Measurements from ENCODE around the gene CLSTN2. TPM values are rescaled to one million over a fixed set of nuclear protein-coding genes. Genes with fewer than 3 reads are reported as not detected.

The CLSTN2 gene
- total RNA-seq, 1 experiment from 2014 or later: not detected

DNA sequence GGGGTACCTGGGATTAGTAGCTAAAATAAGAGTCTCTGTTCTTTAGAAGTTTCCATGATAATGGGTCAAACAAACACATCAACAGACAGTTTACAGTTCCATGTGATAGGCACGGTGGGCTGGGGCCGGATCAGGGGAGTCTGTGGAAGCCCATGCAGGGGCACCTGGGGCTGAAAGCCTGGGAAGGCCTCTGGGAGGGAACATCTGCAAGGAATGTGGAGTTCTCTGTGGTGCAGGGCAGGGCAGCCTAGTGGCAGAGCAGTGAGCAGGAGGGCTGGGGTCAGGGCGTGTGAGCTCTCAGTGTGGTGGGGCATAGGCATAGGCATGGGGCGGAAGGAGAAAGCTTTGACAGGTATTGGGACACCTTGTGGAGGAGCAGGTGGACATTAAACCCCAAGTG is 535.2 kb downstream of the CLSTN2 start:
- CTCF ChIA-PET: no interaction called here
- H3K27me3 ChIP-seq (ENCODE audit: low read length): no peaks in the 10 kb centered on the region
- H3F3A ChIP-seq (ENCODE audit: low read length, unreplicated experiment): no peaks in the 10 kb centered on the region
- BruUV-seq (replicated peaks): no TSS peak
- ATAC-seq: no peak
- H4K20me1 ChIP-seq (ENCODE audit: low read length): no peaks in the 10 kb centered on the region
- intact Hi-C loops (cut with micrococcal nuclease): no loop called here
- TF ChIP-seq EZH2 (IDR thresholded peaks at IDR 0.05; ENCODE audit: low read length, unreplicated experiment) (no peak), EZH2phosphoT487 (IDR thresholded peaks at IDR 0.05; ENCODE audit: borderline replicate concordance, low read length) (no peak)
- TF ChIP-seq, protein P1, sequence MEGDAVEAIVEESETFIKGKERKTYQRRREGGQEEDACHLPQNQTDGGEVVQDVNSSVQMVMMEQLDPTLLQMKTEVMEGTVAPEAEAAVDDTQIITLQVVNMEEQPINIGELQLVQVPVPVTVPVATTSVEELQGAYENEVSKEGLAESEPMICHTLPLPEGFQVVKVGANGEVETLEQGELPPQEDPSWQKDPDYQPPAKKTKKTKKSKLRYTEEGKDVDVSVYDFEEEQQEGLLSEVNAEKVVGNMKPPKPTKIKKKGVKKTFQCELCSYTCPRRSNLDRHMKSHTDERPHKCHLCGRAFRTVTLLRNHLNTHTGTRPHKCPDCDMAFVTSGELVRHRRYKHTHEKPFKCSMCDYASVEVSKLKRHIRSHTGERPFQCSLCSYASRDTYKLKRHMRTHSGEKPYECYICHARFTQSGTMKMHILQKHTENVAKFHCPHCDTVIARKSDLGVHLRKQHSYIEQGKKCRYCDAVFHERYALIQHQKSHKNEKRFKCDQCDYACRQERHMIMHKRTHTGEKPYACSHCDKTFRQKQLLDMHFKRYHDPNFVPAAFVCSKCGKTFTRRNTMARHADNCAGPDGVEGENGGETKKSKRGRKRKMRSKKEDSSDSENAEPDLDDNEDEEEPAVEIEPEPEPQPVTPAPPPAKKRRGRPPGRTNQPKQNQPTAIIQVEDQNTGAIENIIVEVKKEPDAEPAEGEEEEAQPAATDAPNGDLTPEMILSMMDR (conservative IDR thresholded peaks at IDR 0.05; ENCODE audit: low read depth, low read length): no peak
- POLR2A ChIA-PET (ENCODE audit: unreplicated experiment): no interaction called here
- H2AFZ ChIP-seq (ENCODE audit: low read length): no peak overlapping the region
- H3K4me3 ChIP-seq (ENCODE audit: low read length): no peak overlapping the region
- H3K9me2 ChIP-seq (replicated peaks; ENCODE audit: low read length): no peaks in the 10 kb centered on the region
- no peaks in the 10 kb centered on the region for H3K36me3 ChIP-seq (ENCODE audit: low read depth, low read length)
- no peaks in the 10 kb centered on the region for H3K79me2 ChIP-seq (ENCODE audit: low read length)
- DNase-seq: no peak
- 0 out of 2 replicates have a peak, but pooled peaks cover 8% of the 10 kb centered on the region for H3K4me1 ChIP-seq (ENCODE audit: insufficient read depth, low read length)
- no peak overlapping the region for H3K27ac ChIP-seq (ENCODE audit: low read length)
- no peak overlapping the region for H3K9ac ChIP-seq (ENCODE audit: low read length)
- no peaks in the 10 kb centered on the region for H3K9me3 ChIP-seq (ENCODE audit: low read length)
- no peak overlapping the region for H3K4me2 ChIP-seq (ENCODE audit: low read length)

DNA sequence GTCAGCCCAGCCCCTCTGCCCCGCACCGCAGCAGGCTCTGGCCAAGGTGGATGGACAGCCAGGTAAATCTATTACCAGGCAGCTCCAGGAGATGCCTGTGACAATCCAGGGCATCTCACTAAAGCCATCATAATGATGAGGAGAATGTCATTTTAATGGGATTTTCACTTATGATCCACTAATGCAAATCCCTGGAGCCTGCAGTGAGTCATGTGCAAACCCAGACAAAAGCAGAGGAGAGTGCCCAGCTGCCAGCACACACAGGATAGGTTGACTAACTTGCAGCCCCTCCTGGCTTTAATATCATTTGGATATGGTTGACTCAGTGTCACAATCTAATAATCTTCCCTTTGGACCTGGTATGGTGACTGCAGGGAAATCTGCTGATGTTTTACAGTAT is 536.0 kb downstream of the CLSTN2 start:
- TF ChIP-seq EZH2 (IDR thresholded peaks at IDR 0.05; ENCODE audit: low read length, unreplicated experiment): no peak
- TF ChIP-seq, protein P1 (conservative IDR thresholded peaks at IDR 0.05; ENCODE audit: low read depth, low read length): no peak
- TF ChIP-seq EZH2phosphoT487 (IDR thresholded peaks at IDR 0.05; ENCODE audit: borderline replicate concordance, low read length): no peak
- Histone ChIP-seq H4K20me1 (ENCODE audit: low read length) (no peaks in the 10 kb centered on the region), H3K4me1 (ENCODE audit: insufficient read depth, low read length) (0 out of 2 replicates have a peak, but pooled peaks cover 8% of the 10 kb centered on the region), H3K27me3 (ENCODE audit: low read length) (no peaks in the 10 kb centered on the region), H3K9me3 (ENCODE audit: low read length) (no peaks in the 10 kb centered on the region), H3K9ac (ENCODE audit: low read length) (no peak overlapping the region), H3K36me3 (ENCODE audit: low read depth, low read length) (no peaks in the 10 kb centered on the region), H3K4me2 (ENCODE audit: low read length) (no peak overlapping the region), H2AFZ (ENCODE audit: low read length) (no peak overlapping the region), H3K9me2 (replicated peaks; ENCODE audit: low read length) (no peaks in the 10 kb centered on the region), H3K4me3 (ENCODE audit: low read length) (no peak overlapping the region), H3F3A (ENCODE audit: low read length, unreplicated experiment) (no peaks in the 10 kb centered on the region), H3K79me2 (ENCODE audit: low read length) (no peaks in the 10 kb centered on the region), H3K27ac (ENCODE audit: low read length) (no peak overlapping the region)
- ChIA-PET CTCF (no interaction called here), POLR2A (ENCODE audit: unreplicated experiment) (no interaction called here)
- BruUV-seq (replicated peaks): no TSS peak
- ATAC-seq (no peak), DNase-seq (peak; percentile 10)
- intact Hi-C loops (cut with micrococcal nuclease): no loop called here

DNA sequence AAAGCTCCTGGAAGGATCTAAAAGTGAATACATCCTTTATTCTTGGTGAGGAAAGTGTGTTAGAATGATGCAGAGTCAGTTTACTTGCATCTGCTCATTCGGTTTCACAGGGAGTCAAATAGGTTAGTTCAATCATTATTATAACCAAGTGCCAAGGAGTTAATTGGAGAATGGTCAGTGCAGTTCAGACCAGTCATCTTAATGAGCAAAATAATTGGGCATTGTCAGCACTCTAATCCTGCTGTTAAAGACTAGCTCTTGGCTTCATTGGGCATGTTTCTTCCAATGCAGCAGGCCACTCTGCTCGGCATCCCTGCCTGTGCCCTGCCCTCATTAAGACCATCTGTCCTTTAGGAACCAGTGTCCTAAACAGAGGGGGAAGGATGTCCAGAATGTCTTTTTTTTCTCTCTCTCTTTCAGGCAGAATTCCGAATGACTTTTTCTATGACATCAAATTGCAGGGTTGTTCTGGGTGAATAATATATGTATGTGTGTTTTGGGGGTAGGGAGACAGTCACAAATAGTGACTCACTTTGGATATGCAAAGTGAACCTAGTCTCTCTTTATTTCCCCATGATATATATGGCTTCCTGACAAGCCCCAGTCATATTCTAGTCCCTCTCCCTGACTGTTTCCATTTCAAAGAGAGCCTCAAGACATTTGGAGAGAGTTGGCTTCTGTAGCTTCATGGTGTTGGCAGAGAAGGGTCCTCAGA is 537.5 kb downstream of the CLSTN2 start:
- Histone ChIP-seq H3F3A (ENCODE audit: low read length, unreplicated experiment) (no peaks in the 10 kb centered on the region), H3K9me2 (replicated peaks; ENCODE audit: low read length) (no peaks in the 10 kb centered on the region), H3K4me2 (ENCODE audit: low read length) (no peak overlapping the region), H2AFZ (ENCODE audit: low read length) (no peak overlapping the region), H3K4me1 (ENCODE audit: insufficient read depth, low read length) (0 out of 2 replicates have a peak, but pooled peaks cover 8% of the 10 kb centered on the region), H3K9ac (ENCODE audit: low read length) (no peak overlapping the region), H4K20me1 (ENCODE audit: low read length) (no peaks in the 10 kb centered on the region), H3K27me3 (ENCODE audit: low read length) (no peaks in the 10 kb centered on the region), H3K27ac (ENCODE audit: low read length) (no peak overlapping the region), H3K79me2 (ENCODE audit: low read length) (no peaks in the 10 kb centered on the region), H3K36me3 (ENCODE audit: low read depth, low read length) (no peaks in the 10 kb centered on the region), H3K9me3 (ENCODE audit: low read length) (no peaks in the 10 kb centered on the region), H3K4me3 (ENCODE audit: low read length) (no peak overlapping the region)
- intact Hi-C loops (cut with micrococcal nuclease): no loop called here
- TF ChIP-seq EZH2 (IDR thresholded peaks at IDR 0.05; ENCODE audit: low read length, unreplicated experiment): no peak
- no peak for TF ChIP-seq EZH2phosphoT487 (IDR thresholded peaks at IDR 0.05; ENCODE audit: borderline replicate concordance, low read length)
- no peak for ATAC-seq
- no TSS peak for BruUV-seq (replicated peaks)
- peak; percentile 19 for DNase-seq
- ChIA-PET CTCF (no interaction called here), POLR2A (ENCODE audit: unreplicated experiment) (no interaction called here)

Measured in PC-3 (cell line).